B cell (primary cell): ENCODE results near the gene KDM7A. TPM values are rescaled to one million over a fixed set of nuclear protein-coding genes. Genes with fewer than 3 reads are reported as not detected.

Source experiments
- ATAC-seq: fragments of 200-7000 bp; cut with Tn5 transposase; one replicate; pipeline ENCODE4 v1.10.0; 2021; ENCODE audit warnings: low read depth, mild to moderate bottlenecking, moderate number of reproducible peaks, moderate library complexity
- CTCF ChIA-PET: fragments of 350-600 bp; sonication (Branson Sonifier 250); formaldehyde crosslinking; loops from one replicate; lab custom pipeline; 2021; ENCODE audit warnings: antibody characterized with exemption, inconsistent platforms; lab: Charles Lee
- POLR2A ChIA-PET: fragments of 350-600 bp; sonication (Branson Sonifier 250); formaldehyde crosslinking; loops from one replicate; lab custom pipeline; 2021; ENCODE audit warnings: antibody characterized with exemption; lab: Charles Lee
- DNase-seq: peaks from one replicate; pipeline ENCODE4 v3.0.0; 2013
- H2AFZ ChIP-seq: 2 replicates; pipeline ENCODE4 v1.6.1; 2012; ENCODE audit warnings: mild to moderate bottlenecking, low read depth, low read length; ENCODE audit not compliant: insufficient read depth, poor library complexity, severe bottlenecking
- H3K27ac ChIP-seq, 2 donors: 1 replicate in 1 of 2; 2 replicates in 1 of 2; pipeline ENCODE4 v1.5.1; 2012 to 2013; ENCODE audit warnings: low read length in 2 of 2, mild to moderate bottlenecking in 2 of 2, moderate library complexity in 1 of 2
- H3K27me3 ChIP-seq, 4 experiments: fragments of 200-600 bp in 1 of 4; sonication (generic) in 1 of 4; replicated peaks in 1 of 4; 1 replicate in 2 of 4; 2 replicates in 2 of 4; pipeline versions ENCODE4 v1.6.1 to v1.7.0; 2013 to 2016; ENCODE audit warnings: low read length in 3 of 4, mild to moderate bottlenecking in 2 of 4, mixed read lengths in 1 of 4, moderate library complexity in 1 of 4; ENCODE audit not compliant: insufficient read depth in 4 of 4, control insufficient read depth in 3 of 4; ENCODE audit errors: control extremely low read depth in 1 of 4
- H3K36me3 ChIP-seq, 2 experiments: replicated peaks in 1 of 2; 1 replicate in 1 of 2; 2 replicates in 1 of 2; pipeline versions ENCODE4 v1.6.1 to v1.7.1; 2013; ENCODE audit warnings: low read length in 1 of 2; ENCODE audit not compliant: insufficient read depth in 2 of 2, control insufficient read depth in 1 of 2; ENCODE audit errors: control extremely low read depth in 1 of 2, extremely low read depth in 1 of 2
- H3K4me1 ChIP-seq, 2 donors: fragments of 200-600 bp in 1 of 2; sonication (generic) in 1 of 2; 1 replicate in 1 of 2; 2 replicates in 1 of 2; pipeline versions ENCODE4 v1.5.1 to v1.6.1; 2013 to 2017; ENCODE audit warnings: low read length in 2 of 2; ENCODE audit not compliant: control insufficient read depth in 2 of 2, insufficient read depth in 2 of 2
- H3K4me2 ChIP-seq: replicated peaks from 2 replicates; pipeline ENCODE3; 2012; ENCODE audit warnings: mild to moderate bottlenecking, low read depth, low read length; ENCODE audit not compliant: poor library complexity, severe bottlenecking
- H3K4me3 ChIP-seq, 5 experiments: fragments of 200-600 bp in 1 of 5; sonication (generic) in 1 of 5; 1 replicate in 3 of 5; 2 replicates in 2 of 5; pipeline versions ENCODE4 v1.5.1 to v1.7.0; 2011 to 2016; ENCODE audit warnings: low read length in 4 of 5, mild to moderate bottlenecking in 4 of 5, low read depth in 2 of 5, control low read depth in 1 of 5, moderate library complexity in 1 of 5; ENCODE audit not compliant: insufficient read depth in 1 of 5; ENCODE audit errors: control extremely low read depth in 1 of 5, extremely low read depth in 1 of 5
- H3K79me2 ChIP-seq: fragments of 200-600 bp; sonication (generic); one replicate; pipeline ENCODE4 v1.6.0; 2016; ENCODE audit warnings: low read length; ENCODE audit not compliant: control insufficient read depth, insufficient read depth
- H3K9ac ChIP-seq: fragments of 200-600 bp; sonication (generic); 2 replicates; pipeline ENCODE4 v1.6.1; 2017; ENCODE audit warnings: mild to moderate bottlenecking, low read length, moderate library complexity
- H3K9me3 ChIP-seq, 3 donors: one replicate each; pipeline versions ENCODE4 v1.6.1 to v1.7.1; 2013; ENCODE audit warnings: low read length in 2 of 3; ENCODE audit not compliant: control insufficient read depth in 2 of 3, insufficient read depth in 1 of 3; ENCODE audit errors: control extremely low read depth in 1 of 3
- H4K20me1 ChIP-seq: 2 replicates; pipeline ENCODE4 v1.6.0; 2012; ENCODE audit warnings: mild to moderate bottlenecking, low read length; ENCODE audit not compliant: insufficient read depth, control insufficient read depth, poor library complexity, severe bottlenecking
- H3K27ac Mint-ChIP-seq: one replicate; pipeline ENCODE4 v1.8.0; 2021; ENCODE audit warnings: mixed read lengths
- H3K27me3 Mint-ChIP-seq: one replicate; pipeline ENCODE4 v1.8.0; 2021; ENCODE audit warnings: mixed read lengths
- H3K4me1 Mint-ChIP-seq: one replicate; pipeline ENCODE4 v1.8.0; 2021; ENCODE audit warnings: mixed read lengths
- H3K4me3 Mint-ChIP-seq: one replicate; pipeline ENCODE4 v1.8.0; 2021; ENCODE audit warnings: mixed read lengths
- H3K9me3 Mint-ChIP-seq: one replicate; pipeline ENCODE4 v1.8.0; 2022; ENCODE audit warnings: mixed read lengths; ENCODE audit not compliant: insufficient read depth
- EZH2 ChIP-seq: IDR thresholded peaks from 2 replicates; pipeline ENCODE4 v1.6.1; 2012; ENCODE audit warnings: borderline replicate concordance, low read depth, mild to moderate bottlenecking, moderate library complexity, low read length; ENCODE audit not compliant: insufficient read depth, poor library complexity, severe bottlenecking
- WGBS: methylation state at CpG from one replicate; pipeline ENCODE4 v1.1.5; 2013; ENCODE audit warnings: missing lambda C conversion rate; ENCODE audit not compliant: insufficient coverage; 5-methylcytosine and 5-hydroxymethylcytosine counted together
- intact Hi-C: fragments of 100-400 bp; cut with micrococcal nuclease; formaldehyde crosslinking; loops from one replicate; pipeline ENCODE4 v1.10.0; 2022
- polyA plus RNA-seq: library from polyadenylated mRNA; depleted of rRNA; stranded (reverse); fragments of >200 nt; gene quantifications from 2 replicates; pipeline ENCODE4 v1.2.3, GENCODE V29; 2012
- total RNA-seq, 2 donors: library from RNA; stranded (reverse); fragments of 120-200 nt in 1 of 2; gene quantifications; 1 replicate in 1 of 2; 2 replicates in 1 of 2; pipeline versions ENCODE4 v1.2.3 to v1.2.4, GENCODE V29; 2013 to 2022
- TF ChIP-seq, protein P1 (sequence below): fragments of 200-600 bp; IDR thresholded peaks from one replicate; pipeline ENCODE4 v1.8.0; 2022; ENCODE audit warnings: antibody characterized with exemption, mild to moderate bottlenecking

The KDM7A gene
- total and polyA plus RNA-seq, 2 donors (not counting 1 experiment from before 2014, with no cell fraction given): 16.1 to 50.8 TPM

DNA sequence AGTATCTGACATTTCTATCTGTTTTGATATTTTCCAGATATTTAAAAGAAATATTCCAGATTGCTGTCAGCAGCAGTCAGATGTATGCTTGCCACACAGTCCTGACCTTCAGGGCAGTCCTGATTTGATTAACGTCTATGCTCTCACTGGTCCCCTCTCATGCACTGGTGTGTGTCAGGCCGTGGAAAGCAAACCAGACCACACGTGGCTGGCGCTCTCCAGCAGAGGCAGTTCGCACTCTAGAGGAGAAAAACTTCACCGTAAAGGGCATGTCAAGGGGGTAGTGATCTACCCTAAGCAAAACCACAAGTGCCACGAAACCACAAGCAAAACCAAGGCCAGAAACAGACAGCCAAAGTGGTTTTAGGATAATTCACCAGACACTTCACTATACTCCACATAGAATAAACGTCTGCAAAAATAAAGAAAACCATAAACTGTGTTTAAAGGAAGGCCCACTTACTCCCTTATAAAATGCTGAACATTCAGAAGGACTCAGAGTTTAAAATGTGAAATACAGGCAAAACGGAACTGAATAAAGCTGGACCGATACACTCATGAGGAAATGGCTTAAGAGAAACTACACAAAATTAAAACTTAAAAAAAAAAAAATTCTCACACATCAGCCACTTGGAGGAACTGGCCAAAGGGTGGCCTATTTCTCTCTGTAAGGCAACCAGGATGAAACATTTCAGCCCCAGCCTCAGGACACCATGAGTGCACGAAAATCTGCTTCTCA is 140.4 kb downstream of the KDM7A start:
- ChIA-PET CTCF (no interaction called here), POLR2A (no interaction called here)
- Histone ChIP-seq H2AFZ (no peak overlapping the region), H3K4me3 (no peak overlapping the region), H3K79me2 (peaks cover 8% of the 10 kb centered on the region), H3K4me2 (no peak overlapping the region), H3K4me1 (peaks cover 9 to 15% of the 10 kb centered on the region in 2 donors), H3K27ac (no peak overlapping the region), H3K27me3 (no peaks in the 10 kb centered on the region), H4K20me1 (peaks cover 43% of the 10 kb centered on the region), H3K9ac (no peak overlapping the region), H3K9me3 (no peaks in the 10 kb centered on the region), H3K36me3 (peaks cover 0 to 69% of the 10 kb centered on the region in 2 experiments)
- 30% methylated on average over 7 of the region's 11 CpGs for WGBS
- H3K4me1 Mint-ChIP-seq: peaks cover 21% of the 10 kb centered on the region
- H3K4me3 Mint-ChIP-seq: no peak overlapping the region
- intact Hi-C loops: no loop called here
- H3K27ac Mint-ChIP-seq: no peak overlapping the region
- ATAC-seq: no peak
- H3K9me3 Mint-ChIP-seq: no peaks in the 10 kb centered on the region
- DNase-seq: no peak
- no peaks in the 10 kb centered on the region for H3K27me3 Mint-ChIP-seq
- TF ChIP-seq, protein P1, sequence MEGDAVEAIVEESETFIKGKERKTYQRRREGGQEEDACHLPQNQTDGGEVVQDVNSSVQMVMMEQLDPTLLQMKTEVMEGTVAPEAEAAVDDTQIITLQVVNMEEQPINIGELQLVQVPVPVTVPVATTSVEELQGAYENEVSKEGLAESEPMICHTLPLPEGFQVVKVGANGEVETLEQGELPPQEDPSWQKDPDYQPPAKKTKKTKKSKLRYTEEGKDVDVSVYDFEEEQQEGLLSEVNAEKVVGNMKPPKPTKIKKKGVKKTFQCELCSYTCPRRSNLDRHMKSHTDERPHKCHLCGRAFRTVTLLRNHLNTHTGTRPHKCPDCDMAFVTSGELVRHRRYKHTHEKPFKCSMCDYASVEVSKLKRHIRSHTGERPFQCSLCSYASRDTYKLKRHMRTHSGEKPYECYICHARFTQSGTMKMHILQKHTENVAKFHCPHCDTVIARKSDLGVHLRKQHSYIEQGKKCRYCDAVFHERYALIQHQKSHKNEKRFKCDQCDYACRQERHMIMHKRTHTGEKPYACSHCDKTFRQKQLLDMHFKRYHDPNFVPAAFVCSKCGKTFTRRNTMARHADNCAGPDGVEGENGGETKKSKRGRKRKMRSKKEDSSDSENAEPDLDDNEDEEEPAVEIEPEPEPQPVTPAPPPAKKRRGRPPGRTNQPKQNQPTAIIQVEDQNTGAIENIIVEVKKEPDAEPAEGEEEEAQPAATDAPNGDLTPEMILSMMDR: no peak
- no peak for TF ChIP-seq EZH2
